ENCODE results near the gene DPP7.
"Not testable (repeated sequence)": the region's sequence is repeated elsewhere in the genome, so short reads cannot be mapped to it uniquely, and the experiment has no call there.

DNA sequence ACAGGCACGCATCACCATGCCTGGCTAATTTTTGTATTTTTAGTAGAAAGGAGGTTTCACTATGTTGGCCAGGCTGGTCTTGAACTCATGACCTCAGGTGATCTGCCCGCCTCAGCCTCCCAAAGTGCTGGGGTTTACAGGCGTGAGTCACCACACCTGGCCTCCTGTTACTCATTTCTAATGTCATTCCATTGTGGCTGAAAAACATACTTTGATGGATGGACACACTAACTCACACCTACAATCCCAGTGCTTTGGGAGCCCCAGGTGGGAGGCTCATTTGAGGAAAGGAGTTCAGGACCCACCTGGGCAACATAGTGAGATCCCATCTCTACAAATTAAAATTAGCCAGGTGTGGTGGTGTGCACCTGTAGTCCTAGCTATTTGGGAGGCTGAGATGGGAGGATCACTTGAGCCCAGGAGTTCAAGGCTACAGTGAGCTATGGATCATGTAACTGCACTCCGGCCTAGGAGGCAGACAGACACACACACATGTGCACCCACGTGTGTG is 9.5 kb upstream of the DPP7 start:
- TF ChIP-seq, protein P1, sequence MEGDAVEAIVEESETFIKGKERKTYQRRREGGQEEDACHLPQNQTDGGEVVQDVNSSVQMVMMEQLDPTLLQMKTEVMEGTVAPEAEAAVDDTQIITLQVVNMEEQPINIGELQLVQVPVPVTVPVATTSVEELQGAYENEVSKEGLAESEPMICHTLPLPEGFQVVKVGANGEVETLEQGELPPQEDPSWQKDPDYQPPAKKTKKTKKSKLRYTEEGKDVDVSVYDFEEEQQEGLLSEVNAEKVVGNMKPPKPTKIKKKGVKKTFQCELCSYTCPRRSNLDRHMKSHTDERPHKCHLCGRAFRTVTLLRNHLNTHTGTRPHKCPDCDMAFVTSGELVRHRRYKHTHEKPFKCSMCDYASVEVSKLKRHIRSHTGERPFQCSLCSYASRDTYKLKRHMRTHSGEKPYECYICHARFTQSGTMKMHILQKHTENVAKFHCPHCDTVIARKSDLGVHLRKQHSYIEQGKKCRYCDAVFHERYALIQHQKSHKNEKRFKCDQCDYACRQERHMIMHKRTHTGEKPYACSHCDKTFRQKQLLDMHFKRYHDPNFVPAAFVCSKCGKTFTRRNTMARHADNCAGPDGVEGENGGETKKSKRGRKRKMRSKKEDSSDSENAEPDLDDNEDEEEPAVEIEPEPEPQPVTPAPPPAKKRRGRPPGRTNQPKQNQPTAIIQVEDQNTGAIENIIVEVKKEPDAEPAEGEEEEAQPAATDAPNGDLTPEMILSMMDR (IDR thresholded peaks at IDR 0.05) = not testable (repeated sequence)
- not testable (repeated sequence) for TF ChIP-seq POLR2A (IDR thresholded peaks at IDR 0.05); POLR2AphosphoS5 (IDR thresholded peaks at IDR 0.05; ENCODE audit: insufficient read depth in 1 of 2, low read depth in 1 of 2)

All from vagina (tissue), 2 donors.